ENCODE results near the gene FHL2.

FHL2 gene, protein sequence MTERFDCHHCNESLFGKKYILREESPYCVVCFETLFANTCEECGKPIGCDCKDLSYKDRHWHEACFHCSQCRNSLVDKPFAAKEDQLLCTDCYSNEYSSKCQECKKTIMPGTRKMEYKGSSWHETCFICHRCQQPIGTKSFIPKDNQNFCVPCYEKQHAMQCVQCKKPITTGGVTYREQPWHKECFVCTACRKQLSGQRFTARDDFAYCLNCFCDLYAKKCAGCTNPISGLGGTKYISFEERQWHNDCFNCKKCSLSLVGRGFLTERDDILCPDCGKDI

DNA sequence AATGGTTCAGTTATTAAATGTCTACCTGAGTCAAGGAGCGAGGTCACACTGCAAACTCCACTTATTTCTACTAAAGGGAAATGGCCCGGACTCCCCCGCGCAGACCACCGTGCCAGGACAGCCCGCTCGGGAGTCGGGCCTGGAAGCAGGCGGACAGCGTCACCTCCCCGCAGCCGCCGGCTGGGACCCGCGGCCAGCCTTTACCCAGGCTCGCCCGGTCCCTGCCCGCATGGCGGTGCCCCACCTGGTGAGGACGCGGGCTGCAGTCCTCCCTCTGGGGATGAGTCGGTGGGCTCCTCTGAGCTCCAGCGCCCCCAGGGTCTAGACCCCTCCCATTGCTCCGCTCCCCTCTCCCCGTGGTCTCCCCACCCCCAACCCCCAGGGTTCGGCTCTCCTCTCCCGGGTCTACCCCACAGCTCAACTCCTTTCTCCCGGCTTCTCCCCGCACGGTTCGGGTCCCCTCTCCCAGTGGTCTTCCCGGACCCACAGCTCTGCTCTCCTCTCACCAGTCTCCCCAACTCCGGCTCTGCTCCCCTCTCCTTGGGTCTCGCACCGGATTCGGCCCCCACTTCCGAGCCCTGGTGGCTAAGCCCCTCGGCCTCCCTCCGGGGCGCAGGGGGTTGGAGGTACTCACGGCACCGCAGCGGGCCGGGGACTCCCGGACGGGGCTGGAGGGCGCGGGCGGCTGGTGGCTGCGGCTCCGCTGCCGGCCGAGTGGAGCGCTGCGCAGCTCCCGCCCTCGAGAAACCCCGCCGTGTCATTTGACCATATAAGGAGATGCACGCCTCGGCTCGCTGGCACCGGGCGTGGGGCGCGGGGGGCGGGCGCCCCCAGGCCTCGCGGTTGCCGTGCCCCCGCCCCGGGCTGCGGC is at the start of gene FHL2:
TSS of gene FHL2 (minus strand) at position 716 of the 871 bp plus-strand sequence. CDS start 12,535 bp downstream, outside the sequence.
- DNase-seq = peak; percentile 85 to 89
- TF ChIP-seq GATA1 (IDR thresholded peaks at IDR 0.05; ENCODE audit: low read depth, low read length) = no peak
- TF ChIP-seq POLR2A (IDR thresholded peaks at IDR 0.05; ENCODE audit: low read length) = peak; percentile 92

DNA sequence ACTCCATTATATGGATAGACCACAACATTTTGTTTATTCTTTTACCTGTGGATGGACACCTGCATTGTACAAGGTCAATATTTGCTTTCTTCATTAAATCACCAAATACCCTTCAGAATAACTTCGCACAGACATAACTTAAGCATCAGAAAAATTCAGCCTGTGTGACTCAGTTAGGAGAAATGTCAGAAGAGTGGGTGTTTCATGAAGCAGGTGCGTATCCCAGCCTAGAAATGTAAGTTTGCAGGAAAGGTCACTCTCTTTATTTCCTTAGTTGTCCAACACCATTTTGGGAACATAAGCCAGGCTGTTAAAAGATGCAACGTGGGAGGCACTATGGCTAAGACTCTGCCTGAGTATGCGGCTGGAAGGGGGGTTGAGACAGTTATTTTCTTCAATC is 48.6 kb upstream of the FHL2 start:
- no peak for DNase-seq
- TF ChIP-seq POLR2A (IDR thresholded peaks at IDR 0.05; ENCODE audit: low read length) = no peak
- no peak for TF ChIP-seq GATA1 (IDR thresholded peaks at IDR 0.05; ENCODE audit: low read depth, low read length)

DNA sequence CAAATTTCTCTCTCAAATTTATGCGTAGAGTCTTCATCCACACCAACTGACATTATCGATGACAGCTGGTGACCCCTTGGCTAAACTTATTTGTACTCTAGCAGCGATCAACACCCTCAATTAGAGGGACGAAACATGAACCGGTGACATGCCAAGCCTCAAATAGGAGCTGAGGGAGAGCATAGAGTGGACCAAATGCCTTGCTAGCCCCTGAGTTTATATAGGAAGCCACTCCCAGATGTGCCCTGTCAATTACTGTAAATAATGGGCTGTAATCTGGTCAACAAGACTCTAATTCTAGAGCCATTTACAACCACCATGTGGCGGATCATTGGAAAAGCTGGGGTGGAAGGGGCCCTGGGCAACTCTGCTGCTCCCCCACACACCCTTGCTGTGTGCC is 47.6 kb upstream of the FHL2 start:
- no peak for DNase-seq

DNA sequence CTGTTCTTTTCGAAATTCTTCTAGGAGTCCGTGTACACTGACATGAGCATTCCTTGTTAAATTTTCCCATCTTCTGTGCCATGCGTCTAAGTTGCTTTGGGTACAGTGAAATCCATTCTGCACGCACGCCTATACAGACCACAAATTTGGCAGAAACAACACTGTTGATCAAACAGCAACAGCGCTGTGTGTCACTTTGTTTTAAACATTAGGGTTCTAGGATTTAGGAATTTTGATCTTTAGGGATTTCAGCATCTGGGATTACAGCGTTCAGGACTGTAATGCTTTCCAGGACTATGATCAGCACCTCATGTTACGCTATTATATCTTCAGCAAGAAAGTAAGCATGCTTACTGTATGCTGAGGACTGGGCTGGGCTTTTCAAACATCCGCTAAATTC is 47.1 kb upstream of the FHL2 start:
- TF ChIP-seq POLR2A (IDR thresholded peaks at IDR 0.05; ENCODE audit: low read length) = no peak
- TF ChIP-seq GATA1 (IDR thresholded peaks at IDR 0.05; ENCODE audit: low read depth, low read length) = no peak
- no peak for DNase-seq

More for the DNA sequence above, 47.6 kb upstream of the FHL2 start:
- TF ChIP-seq POLR2A (IDR thresholded peaks at IDR 0.05; ENCODE audit: low read length) = no peak
- no peak for TF ChIP-seq GATA1 (IDR thresholded peaks at IDR 0.05; ENCODE audit: low read depth, low read length)

DNA sequence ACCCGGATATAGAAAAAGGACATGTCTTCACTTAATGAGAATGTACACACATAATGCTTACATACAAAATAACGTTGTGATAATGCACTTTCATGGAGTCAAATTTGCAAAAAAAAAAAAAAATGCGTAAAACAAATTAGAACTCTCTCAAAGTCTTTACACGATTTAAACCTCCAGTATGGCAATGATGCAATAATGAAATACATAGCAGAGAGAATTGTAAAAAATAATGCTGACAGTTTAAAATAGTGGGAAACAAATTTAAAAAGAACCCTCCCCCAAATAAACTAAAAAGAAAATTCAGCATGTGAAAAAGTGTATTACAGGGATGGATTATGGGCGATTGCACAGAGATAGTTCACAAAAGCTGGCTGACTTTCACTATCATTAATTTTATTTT is 46.6 kb upstream of the FHL2 start:
- no peak for DNase-seq
- TF ChIP-seq GATA1 (IDR thresholded peaks at IDR 0.05; ENCODE audit: low read depth, low read length) (no peak), POLR2A (IDR thresholded peaks at IDR 0.05; ENCODE audit: low read length) (no peak)

DNA sequence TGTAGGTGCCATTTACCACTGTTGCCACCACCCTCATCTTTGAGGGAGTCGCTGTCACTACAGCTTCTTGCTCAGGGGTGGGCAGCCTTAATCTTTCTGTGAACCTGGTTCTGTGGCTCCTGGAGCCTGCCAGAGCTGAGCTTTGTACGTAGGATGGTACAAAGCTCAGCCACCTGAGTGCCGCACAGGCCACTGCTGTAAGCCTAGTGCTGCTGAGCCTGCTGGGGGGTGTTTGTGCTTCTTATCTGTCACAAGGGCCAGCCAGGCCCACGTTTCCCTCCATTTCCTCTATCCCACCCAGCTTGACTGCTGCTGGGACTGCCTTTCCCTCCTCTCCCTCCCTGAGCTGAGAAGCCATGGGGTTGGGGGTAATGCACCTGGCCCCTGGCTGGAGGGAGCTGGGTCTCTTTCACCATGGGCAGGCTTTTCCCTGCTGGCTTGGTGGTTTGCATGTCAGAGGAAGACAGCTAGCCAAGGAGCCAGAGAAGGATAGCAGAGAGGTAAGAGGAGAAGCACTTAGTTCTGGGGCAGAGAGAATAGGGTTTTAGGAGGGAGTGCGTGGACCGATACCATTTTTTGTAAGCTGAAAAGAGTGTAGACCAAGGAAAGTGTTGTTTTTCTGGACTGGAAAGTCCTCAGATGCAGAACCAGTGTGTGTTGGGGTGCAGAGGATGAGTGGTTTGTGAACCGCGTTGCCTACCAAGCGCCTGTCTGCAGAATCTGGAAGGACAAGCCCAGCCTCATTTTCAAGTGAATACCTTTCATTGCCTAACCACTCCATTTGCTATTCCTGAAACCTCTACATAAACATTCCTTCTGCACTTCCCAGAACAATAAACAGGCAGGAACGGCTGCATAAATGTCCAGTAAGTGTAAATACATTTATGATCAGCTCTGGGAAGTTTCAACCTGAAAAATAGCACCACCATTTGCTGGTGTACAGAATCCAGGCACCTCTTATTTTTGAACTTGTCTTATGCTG is 45.1 kb upstream of the FHL2 start:
- no peak for DNase-seq
- TF ChIP-seq POLR2A (IDR thresholded peaks at IDR 0.05; ENCODE audit: low read length) (no peak), GATA1 (IDR thresholded peaks at IDR 0.05; ENCODE audit: low read depth, low read length) (no peak)

DNA sequence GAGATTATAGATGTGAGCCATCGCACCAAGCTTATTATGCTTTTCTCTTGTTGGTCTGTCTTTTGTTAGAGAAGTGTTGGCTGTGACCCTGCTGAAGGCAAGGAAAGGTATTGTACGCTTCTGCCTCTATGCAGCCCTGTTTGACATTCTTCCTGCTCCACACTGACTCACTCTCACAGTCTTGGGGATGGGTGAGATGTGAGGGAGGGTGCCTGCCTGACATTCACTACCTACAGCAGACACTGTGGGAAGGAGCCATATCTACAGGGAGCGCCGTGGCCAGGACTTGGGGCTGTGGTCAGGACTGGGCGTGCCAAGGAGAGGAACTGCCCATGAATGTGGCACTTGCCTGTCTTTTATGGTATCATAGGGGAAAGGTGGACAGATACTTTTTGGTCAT is 43.9 kb upstream of the FHL2 start:
- TF ChIP-seq POLR2A (IDR thresholded peaks at IDR 0.05; ENCODE audit: low read length) (no peak), GATA1 (IDR thresholded peaks at IDR 0.05; ENCODE audit: low read depth, low read length) (no peak)
- DNase-seq = no peak

DNA sequence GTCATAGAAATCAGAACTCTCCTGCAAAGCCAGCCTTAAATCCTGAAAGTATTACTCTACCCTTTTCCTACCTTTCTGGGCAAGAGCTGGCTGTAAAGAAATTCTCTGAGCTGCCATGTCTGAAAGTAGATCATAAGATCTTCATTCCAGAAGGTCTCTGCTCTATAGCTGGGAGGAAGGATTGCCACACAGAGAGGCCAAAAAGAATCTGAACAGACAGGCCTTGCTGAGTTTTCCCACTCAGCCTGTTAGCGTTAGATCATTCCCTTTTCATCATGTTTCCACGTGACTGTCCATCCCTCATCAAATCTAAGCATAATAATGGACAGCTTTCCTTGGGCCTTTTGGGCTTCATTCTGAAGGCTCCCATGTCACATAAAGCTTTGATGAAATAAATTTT is 43.2 kb upstream of the FHL2 start:
- TF ChIP-seq POLR2A (IDR thresholded peaks at IDR 0.05; ENCODE audit: low read length) (no peak), GATA1 (IDR thresholded peaks at IDR 0.05; ENCODE audit: low read depth, low read length) (no peak)
- no peak for DNase-seq

DNA sequence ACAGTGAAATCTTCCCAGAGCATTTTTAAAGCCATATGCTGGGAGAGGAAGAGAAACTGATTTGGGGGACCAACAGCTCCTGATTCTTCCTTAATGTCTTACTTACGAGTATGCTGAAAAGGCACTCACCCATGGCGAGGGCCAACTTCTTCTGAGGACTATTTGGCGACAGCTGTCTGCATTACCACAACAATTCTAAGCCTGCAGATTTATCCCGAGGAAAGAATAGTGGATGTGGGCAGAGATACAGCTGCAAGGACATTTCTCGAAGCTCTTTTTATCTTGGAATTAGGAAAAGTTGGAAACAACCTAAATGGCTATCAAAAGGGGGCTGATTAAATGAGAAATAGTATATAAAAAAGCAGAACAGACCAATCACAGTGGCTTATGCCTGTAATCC is 40.3 kb upstream of the FHL2 start:
- no peak for DNase-seq
- TF ChIP-seq GATA1 (IDR thresholded peaks at IDR 0.05; ENCODE audit: low read depth, low read length) (no peak), POLR2A (IDR thresholded peaks at IDR 0.05; ENCODE audit: low read length) (no peak)

DNA sequence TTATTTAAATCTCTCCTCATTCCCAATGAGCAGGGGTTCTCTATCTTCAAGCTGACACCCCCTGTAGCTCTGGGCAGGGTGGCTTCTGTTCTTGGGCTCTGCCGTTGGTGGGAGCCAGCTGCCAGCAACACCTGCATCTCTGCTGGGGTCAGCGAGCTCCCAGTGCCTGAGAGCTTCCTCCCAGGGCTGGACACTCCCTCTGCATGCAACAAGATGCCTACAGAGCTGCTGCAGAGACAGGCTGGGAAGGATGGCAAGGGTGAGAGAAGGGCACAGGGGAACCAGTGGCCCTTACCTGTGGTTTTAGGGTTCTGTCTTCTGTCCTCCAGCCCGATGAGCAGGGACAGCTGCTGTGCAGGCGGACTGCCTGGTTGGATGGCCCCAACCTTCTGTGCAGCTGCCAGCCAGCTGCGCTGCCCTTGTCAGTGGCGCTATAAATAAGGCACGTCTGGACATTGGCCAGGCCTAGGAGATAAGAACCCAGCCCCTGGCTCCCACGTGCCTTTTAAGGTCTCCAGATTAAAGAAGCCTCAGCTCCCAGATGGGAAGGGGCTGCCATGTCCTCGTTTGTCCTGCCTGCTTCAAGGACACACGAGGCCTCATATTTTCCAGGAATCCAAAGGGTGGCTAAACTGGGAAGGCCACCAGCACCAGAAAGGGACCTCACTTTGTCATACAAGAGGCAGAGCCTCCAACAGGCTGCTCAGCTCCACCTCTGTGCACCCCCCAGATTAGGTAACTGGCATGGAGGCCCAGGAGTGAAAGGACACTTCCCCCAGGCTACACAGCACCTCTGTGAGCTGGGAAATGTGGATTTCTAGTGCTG is 39.5 kb upstream of the FHL2 start:
- no peak for TF ChIP-seq GATA1 (IDR thresholded peaks at IDR 0.05; ENCODE audit: low read depth, low read length)
- TF ChIP-seq POLR2A (IDR thresholded peaks at IDR 0.05; ENCODE audit: low read length) = no peak
- DNase-seq = peak; percentile 8 to 33

DNA sequence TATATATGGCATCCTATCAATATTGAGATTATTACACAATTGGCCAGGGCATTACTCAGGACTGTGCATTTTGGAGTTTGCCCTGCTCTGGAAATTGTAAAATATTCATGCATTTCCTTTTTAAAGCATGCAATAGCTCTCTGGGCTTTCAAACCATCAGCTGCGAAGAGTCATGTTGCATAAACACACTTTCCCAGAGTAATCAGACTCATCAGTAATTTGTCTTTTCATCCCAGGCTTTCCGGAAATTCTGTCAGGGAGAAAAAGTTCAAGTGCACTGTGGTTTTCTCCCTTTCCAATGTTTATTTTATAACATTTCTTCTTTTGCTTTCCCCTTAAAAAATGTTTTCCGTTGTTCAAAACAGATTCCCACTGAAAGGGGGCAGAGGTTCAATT is 38.9 kb upstream of the FHL2 start:
- no peak for TF ChIP-seq GATA1 (IDR thresholded peaks at IDR 0.05; ENCODE audit: low read depth, low read length)
- TF ChIP-seq POLR2A (IDR thresholded peaks at IDR 0.05; ENCODE audit: low read length) = no peak
- no peak for DNase-seq

DNA sequence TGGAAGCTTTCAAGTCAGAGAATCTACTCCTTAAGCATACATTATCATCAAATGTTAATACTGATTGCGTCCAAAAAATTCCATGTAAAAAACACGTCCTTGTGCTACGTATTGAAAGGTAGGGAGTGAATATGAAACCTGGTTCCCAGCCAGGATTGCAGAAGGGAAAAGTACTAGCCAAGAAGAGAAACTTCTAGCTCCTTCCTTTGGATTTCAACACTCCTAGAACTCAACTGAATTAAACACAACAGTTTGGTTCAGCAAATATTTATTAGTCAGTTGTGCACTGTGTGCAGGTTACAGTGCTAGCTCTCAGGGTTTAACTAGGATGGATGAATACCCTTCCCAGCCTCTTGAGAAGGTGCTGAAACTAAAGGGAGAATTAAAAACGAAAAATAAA is 33.9 kb upstream of the FHL2 start:
- TF ChIP-seq POLR2A (IDR thresholded peaks at IDR 0.05; ENCODE audit: low read length) = no peak
- TF ChIP-seq GATA1 (IDR thresholded peaks at IDR 0.05; ENCODE audit: low read depth, low read length) = no peak
- DNase-seq = no peak

DNA sequence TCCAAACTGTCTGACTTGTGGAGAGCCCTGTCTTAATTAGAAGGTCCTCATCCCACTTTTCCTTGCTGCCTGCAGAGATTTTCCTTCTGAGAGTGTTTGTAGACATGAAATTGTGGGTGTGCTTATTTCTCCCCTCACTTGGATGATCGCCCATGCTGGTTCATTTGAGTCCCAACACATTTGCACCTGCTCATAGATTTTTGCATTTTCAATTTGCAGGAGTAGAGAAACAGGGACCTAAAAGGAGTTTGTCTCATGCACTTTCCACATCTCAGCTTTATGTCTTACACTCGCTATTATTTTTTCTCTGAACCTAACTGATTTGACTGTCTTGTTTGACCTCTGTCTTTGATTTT is 33.2 kb upstream of the FHL2 start:
- TF ChIP-seq GATA1 (IDR thresholded peaks at IDR 0.05; ENCODE audit: low read depth, low read length) = no peak
- no peak for TF ChIP-seq POLR2A (IDR thresholded peaks at IDR 0.05; ENCODE audit: low read length)
- DNase-seq = no peak

Data from erythroblast (primary cell).